GM23338 (cell line): ENCODE measurements around the gene STN1. TPM values are rescaled to one million over a fixed set of nuclear protein-coding genes. Genes with fewer than 3 reads are reported as not detected.

ENCODE experiments used
- ATAC-seq: fragments of 200-7000 bp; cut with Tn5 transposase; 3 replicates; pipeline ENCODE4 v1.9.1; 2020
- DNase-seq: peaks from one replicate; pipeline ENCODE4 v3.0.0-alpha.2; 2015; ENCODE audit warnings: low spot score
- H2AFZ ChIP-seq: fragments of 200-600 bp; sonication (generic); 2 replicates; pipeline ENCODE4 v1.8.0; 2016; ENCODE audit warnings: antibody characterized with exemption, mild to moderate bottlenecking, moderate library complexity
- H3F3A ChIP-seq: fragments of 200-600 bp; sonication (generic); replicated peaks from 2 replicates; pipeline ENCODE4 v1.8.0; 2017; ENCODE audit warnings: antibody characterized with exemption, mixed run types, low read depth
- H3K27ac ChIP-seq: fragments of 200-600 bp; sonication (generic); 2 replicates; pipeline ENCODE4 v1.6.1; 2016; ENCODE audit warnings: low read depth
- H3K27me3 ChIP-seq: fragments of 200-600 bp; sonication (generic); 2 replicates; pipeline ENCODE4 v1.8.0; 2016; ENCODE audit warnings: mild to moderate bottlenecking, mixed run types, moderate library complexity; ENCODE audit not compliant: insufficient read depth
- H3K36me3 ChIP-seq: fragments of 200-600 bp; sonication (generic); 2 replicates; pipeline ENCODE4 v1.8.0; 2016; ENCODE audit warnings: mild to moderate bottlenecking; ENCODE audit not compliant: insufficient read depth
- H3K4me1 ChIP-seq: fragments of 200-600 bp; sonication (generic); 2 replicates; pipeline ENCODE4 v1.8.0; 2016; ENCODE audit warnings: mild to moderate bottlenecking, moderate library complexity; ENCODE audit not compliant: insufficient read depth
- H3K4me2 ChIP-seq: fragments of 200-600 bp; sonication (generic); 2 replicates; pipeline ENCODE4 v1.7.1; 2017; ENCODE audit warnings: mixed run types
- H3K4me3 ChIP-seq: fragments of 200-600 bp; sonication (generic); 2 replicates; pipeline ENCODE4 v1.6.1; 2016; ENCODE audit warnings: mixed run types
- H3K79me2 ChIP-seq: fragments of 200-600 bp; sonication (generic); replicated peaks from 2 replicates; pipeline ENCODE4 v1.8.0; 2017; ENCODE audit warnings: mild to moderate bottlenecking; ENCODE audit not compliant: insufficient read depth
- H3K9me2 ChIP-seq: fragments of 200-600 bp; sonication (generic); 2 replicates; pipeline ENCODE4 v1.8.0; 2017; ENCODE audit not compliant: insufficient read depth
- H4K20me1 ChIP-seq: fragments of 200-600 bp; sonication (generic); replicated peaks from 2 replicates; pipeline ENCODE4 v1.8.0; 2017; ENCODE audit warnings: mild to moderate bottlenecking; ENCODE audit not compliant: insufficient read depth
- H3K27ac Mint-ChIP-seq: 2 replicates; pipeline ENCODE4 v1.8.0; 2020; ENCODE audit warnings: inconsistent platforms, mild to moderate bottlenecking, moderate library complexity, mixed read lengths
- H3K27me3 Mint-ChIP-seq: 3 replicates; pipeline ENCODE4 v1.8.0; 2022; ENCODE audit warnings: low read depth, mild to moderate bottlenecking, moderate library complexity, mixed read lengths, inconsistent platforms; ENCODE audit not compliant: insufficient read depth, poor library complexity
- H3K36me3 Mint-ChIP-seq: 3 replicates; pipeline ENCODE4 v1.8.0; 2021; ENCODE audit warnings: low read depth, mild to moderate bottlenecking, inconsistent platforms, moderate library complexity, mixed read lengths
- H3K4me1 Mint-ChIP-seq: 3 replicates; pipeline ENCODE4 v1.8.0; 2020; ENCODE audit warnings: mild to moderate bottlenecking, inconsistent platforms, mixed read lengths
- H3K4me3 Mint-ChIP-seq: 3 replicates; pipeline ENCODE4 v1.8.0; 2021; ENCODE audit warnings: moderate library complexity, mild to moderate bottlenecking, inconsistent platforms, mixed read lengths
- H3K9me3 Mint-ChIP-seq: 3 replicates; pipeline ENCODE4 v1.8.0; 2020; ENCODE audit warnings: moderate library complexity, mild to moderate bottlenecking, inconsistent platforms, mixed read lengths
- CREB1 ChIP-seq: fragments of 250-450 bp; sonication (Bioruptor Pico); IDR thresholded peaks from 2 replicates; pipeline ENCODE4 v1.5.0; 2020; ENCODE audit warnings: low read depth, mild to moderate bottlenecking, moderate library complexity
- CTCF ChIP-seq, 2 experiments: fragments of 200-600 bp in 1 of 2; sonication (generic) in 1 of 2; conservative IDR thresholded peaks; 2 replicates each; pipeline versions ENCODE4 v1.5.1 to v1.6.1; 2016 to 2017; ENCODE audit warnings: antibody characterized with exemption in 2 of 2, low read depth in 2 of 2, mild to moderate bottlenecking in 2 of 2, moderate library complexity in 1 of 2
- ETS1 ChIP-seq: IDR thresholded peaks from 2 replicates; pipeline ENCODE4 v1.6.1; 2016; ENCODE audit warnings: antibody characterized with exemption
- EZH2 ChIP-seq: fragments of 200-600 bp; sonication (generic); IDR thresholded peaks from one replicate; pipeline ENCODE4 v1.8.0; 2017; ENCODE audit warnings: antibody characterized with exemption, mild to moderate bottlenecking, low read depth; ENCODE audit not compliant: unreplicated experiment
- EZH2phosphoT487 ChIP-seq: fragments of 200-600 bp; sonication (generic); IDR thresholded peaks from one replicate; pipeline ENCODE4 v1.8.1; 2018; ENCODE audit warnings: antibody characterized with exemption; ENCODE audit not compliant: unreplicated experiment
- JUNB ChIP-seq: IDR thresholded peaks from one replicate; pipeline ENCODE4 v1.6.1; 2016; ENCODE audit warnings: antibody characterized with exemption; ENCODE audit not compliant: unreplicated experiment
- NANOG ChIP-seq: IDR thresholded peaks from 2 replicates; pipeline ENCODE4 v1.6.1; 2016; ENCODE audit warnings: antibody characterized with exemption, borderline replicate concordance
- POLR2AphosphoS5 ChIP-seq: IDR thresholded peaks from 2 replicates; pipeline ENCODE4 v1.6.1; 2016; ENCODE audit warnings: antibody characterized with exemption, low read depth
- REST ChIP-seq: IDR thresholded peaks from one replicate; pipeline ENCODE4 v1.6.1; 2018; ENCODE audit warnings: antibody characterized with exemption; ENCODE audit not compliant: unreplicated experiment
- STAT1 ChIP-seq: IDR thresholded peaks from one replicate; pipeline ENCODE4 v1.6.1; 2016; ENCODE audit warnings: antibody characterized with exemption; ENCODE audit not compliant: unreplicated experiment
- ZNF331 ChIP-seq: fragments of 250-450 bp; sonication (Bioruptor Pico); IDR thresholded peaks from 2 replicates; pipeline ENCODE4 v1.5.0; 2020; ENCODE audit warnings: low read depth, mild to moderate bottlenecking, moderate library complexity
- ZNF462 ChIP-seq: fragments of 250-450 bp; sonication (Bioruptor Pico); IDR thresholded peaks from 2 replicates; pipeline ENCODE4 v1.5.0; 2020; ENCODE audit warnings: mild to moderate bottlenecking, moderate library complexity
- polyA plus RNA-seq: library from polyadenylated mRNA; unstranded; fragments of >200 nt; fragmentation: Nextera tagmentation; extraction: Ambion mirVana; gene quantifications from 2 replicates; pipeline ENCODE4 v1.2.1, GENCODE V29; 2016
- total RNA-seq: library from RNA; depleted of rRNA; stranded (reverse); fragments of >200 nt; shearing (Covaris generic); gene quantifications from 2 replicates; pipeline ENCODE4 v1.2.3, GENCODE V29; 2014

The STN1 gene
- total and polyA plus RNA-seq, 2 experiments from 2014 or later = 7.2 to 11.3 TPM

- H3K36me3 Mint-ChIP-seq = peaks cover 6% of the 10 kb centered on the region; the same call in 2 of the 3 replicates
- H4K20me1 ChIP-seq = no peaks in the 10 kb centered on the region
- no peaks in the 10 kb centered on the region for H3K36me3 ChIP-seq
- DNase-seq (no peak), ATAC-seq (no peak)
- H3K4me3 ChIP-seq = no peak overlapping the region
- H3K79me2 ChIP-seq = no peaks in the 10 kb centered on the region
- H2AFZ ChIP-seq = no peak overlapping the region
- no peaks in the 10 kb centered on the region for H3K9me3 Mint-ChIP-seq
- H3K4me2 ChIP-seq = no peak overlapping the region
- no peaks in the 10 kb centered on the region for H3F3A ChIP-seq
- H3K27ac Mint-ChIP-seq = no peak overlapping the region
- H3K9me2 ChIP-seq = no peaks in the 10 kb centered on the region
- TF ChIP-seq CTCF (conservative IDR thresholded peaks at IDR 0.05; ENCODE audit: low read depth in 2 of 2) (no peak), CREB1 (CRISPR knock-in tag) (no peak), EZH2phosphoT487 (no peak), JUNB (no peak), ZNF462 (CRISPR knock-in tag) (no peak), ETS1 (no peak), POLR2AphosphoS5 (no peak), REST (no peak), ZNF331 (CRISPR knock-in tag) (no peak), EZH2 (no peak), NANOG (no peak), STAT1 (no peak)
- H3K4me1 ChIP-seq = no peaks in the 10 kb centered on the region
- no peak overlapping the region for H3K4me3 Mint-ChIP-seq
- H3K27me3 Mint-ChIP-seq = peaks cover 6% of the 10 kb centered on the region
- H3K27ac ChIP-seq = no peak overlapping the region
- H3K4me1 Mint-ChIP-seq = no peaks in the 10 kb centered on the region; the same call in 2 of the 3 replicates
- H3K27me3 ChIP-seq = no peaks in the 10 kb centered on the region
These were observed 36.3 kb downstream of the STN1 start for GRCh38 chr10:103881416-103882284.
